ENCODE results near the gene SPATA16. TPM values are rescaled to one million over a fixed set of nuclear protein-coding genes. Genes with fewer than 3 reads are reported as not detected.
"Not testable (repeated sequence)": the region's sequence is repeated elsewhere in the genome, so short reads cannot be mapped to it uniquely, and the experiment has no call there.

Gene SPATA16, protein sequence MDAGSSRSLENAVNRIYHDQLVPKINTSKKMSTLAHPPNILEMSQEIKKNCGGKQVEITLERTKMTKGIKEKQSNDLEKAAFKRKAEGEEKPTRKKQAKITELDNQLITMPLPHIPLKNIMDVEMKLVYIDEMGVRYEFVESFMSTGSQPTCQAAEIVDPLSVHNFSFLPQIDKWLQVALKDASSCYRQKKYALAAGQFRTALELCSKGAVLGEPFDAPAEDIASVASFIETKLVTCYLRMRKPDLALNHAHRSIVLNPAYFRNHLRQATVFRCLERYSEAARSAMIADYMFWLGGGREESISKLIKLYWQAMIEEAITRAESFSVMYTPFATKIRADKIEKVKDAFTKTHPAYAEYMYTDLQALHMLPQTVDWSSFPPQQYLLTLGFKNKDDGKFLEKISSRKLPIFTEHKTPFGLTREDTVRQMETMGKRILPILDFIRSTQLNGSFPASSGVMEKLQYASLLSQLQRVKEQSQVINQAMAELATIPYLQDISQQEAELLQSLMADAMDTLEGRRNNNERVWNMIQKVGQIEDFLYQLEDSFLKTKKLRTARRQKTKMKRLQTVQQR
- total RNA-seq: not detected in 2 replicates
- long read RNA-seq: 0 reads

- Mint-ChIP-seq H3K9me3 (peaks cover 3% of the 10 kb centered on the region), H3K4me1 (peaks cover 10% of the 10 kb centered on the region), H3K27ac (ENCODE audit: unreplicated experiment) (no peak within 1 kb of the TSS), H3K27me3 (ENCODE audit: low read depth) (no peaks in the 10 kb centered on the region), H3K4me3 (no peak within 1 kb of the TSS), H3K36me3 (ENCODE audit: low read depth) (no peaks in the 10 kb centered on the region)
- no peak for DNase-seq (ENCODE audit: low read depth, low spot score)
- TF ChIP-seq, protein P1, sequence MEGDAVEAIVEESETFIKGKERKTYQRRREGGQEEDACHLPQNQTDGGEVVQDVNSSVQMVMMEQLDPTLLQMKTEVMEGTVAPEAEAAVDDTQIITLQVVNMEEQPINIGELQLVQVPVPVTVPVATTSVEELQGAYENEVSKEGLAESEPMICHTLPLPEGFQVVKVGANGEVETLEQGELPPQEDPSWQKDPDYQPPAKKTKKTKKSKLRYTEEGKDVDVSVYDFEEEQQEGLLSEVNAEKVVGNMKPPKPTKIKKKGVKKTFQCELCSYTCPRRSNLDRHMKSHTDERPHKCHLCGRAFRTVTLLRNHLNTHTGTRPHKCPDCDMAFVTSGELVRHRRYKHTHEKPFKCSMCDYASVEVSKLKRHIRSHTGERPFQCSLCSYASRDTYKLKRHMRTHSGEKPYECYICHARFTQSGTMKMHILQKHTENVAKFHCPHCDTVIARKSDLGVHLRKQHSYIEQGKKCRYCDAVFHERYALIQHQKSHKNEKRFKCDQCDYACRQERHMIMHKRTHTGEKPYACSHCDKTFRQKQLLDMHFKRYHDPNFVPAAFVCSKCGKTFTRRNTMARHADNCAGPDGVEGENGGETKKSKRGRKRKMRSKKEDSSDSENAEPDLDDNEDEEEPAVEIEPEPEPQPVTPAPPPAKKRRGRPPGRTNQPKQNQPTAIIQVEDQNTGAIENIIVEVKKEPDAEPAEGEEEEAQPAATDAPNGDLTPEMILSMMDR (conservative IDR thresholded peaks at IDR 0.05): no peak
Measured at GRCh38 chr3:173140986-173141385, at the start of gene SPATA16. SPATA16 (minus strand) TSS chr3:173141235; CDS start chr3:173117731, 23,504 bp downstream.

DNA sequence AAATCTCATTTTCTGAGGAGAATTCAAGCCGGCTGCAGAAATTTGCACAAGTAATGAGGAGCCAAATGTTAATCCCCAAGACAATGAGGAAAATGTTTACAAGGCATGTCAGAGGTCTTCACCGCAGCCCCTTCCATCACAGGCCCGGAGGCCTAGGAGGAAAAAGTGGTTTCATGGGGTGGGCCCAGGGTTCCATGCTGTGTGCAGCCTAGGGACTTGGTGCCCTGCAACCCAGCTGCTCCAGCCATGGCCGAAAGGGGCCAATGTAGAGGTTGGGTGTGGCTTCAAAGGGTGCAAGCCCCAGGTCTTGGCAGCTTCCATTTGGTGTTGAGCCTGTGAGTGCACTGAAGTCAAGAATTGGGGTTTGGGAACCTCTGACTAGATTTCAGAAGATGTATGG, 42.0 kb upstream of the SPATA16 start:
- H3K4me3 Mint-ChIP-seq; DNase-seq (ENCODE audit: low read depth, low spot score); H3K27ac Mint-ChIP-seq (ENCODE audit: unreplicated experiment); H3K4me1 Mint-ChIP-seq; H3K27me3 Mint-ChIP-seq (ENCODE audit: low read depth): not testable (repeated sequence)
- Mint-ChIP-seq H3K36me3 (ENCODE audit: low read depth) (peaks cover 10% of the 10 kb centered on the region), H3K9me3 (peaks cover 15% of the 10 kb centered on the region)

DNA sequence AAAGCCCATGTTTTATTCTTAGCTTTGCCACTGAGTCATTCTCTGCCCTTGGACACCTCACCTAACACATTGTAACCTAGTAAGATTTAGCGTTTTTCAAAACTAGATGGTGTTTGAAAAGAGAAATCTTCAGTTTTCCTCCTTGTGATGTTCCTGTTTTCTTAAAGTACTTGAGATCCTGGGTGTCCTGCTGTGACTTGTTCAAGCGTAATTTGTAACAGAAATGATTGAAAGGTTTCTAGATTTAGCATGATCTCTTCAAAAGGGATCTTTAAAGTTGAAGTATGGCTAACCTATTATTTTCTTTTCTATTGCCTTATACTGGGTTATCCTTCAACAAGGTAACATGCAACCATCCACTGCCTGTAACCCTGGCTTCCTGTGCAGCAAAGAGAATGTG, 32.6 kb upstream of the SPATA16 start:
- Mint-ChIP-seq H3K27ac (ENCODE audit: unreplicated experiment) (no peak overlapping the region), H3K9me3 (no peaks in the 10 kb centered on the region), H3K27me3 (ENCODE audit: low read depth) (no peaks in the 10 kb centered on the region), H3K4me1 (no peaks in the 10 kb centered on the region), H3K4me3 (no peak overlapping the region), H3K36me3 (ENCODE audit: low read depth) (no peaks in the 10 kb centered on the region)
- DNase-seq (ENCODE audit: low read depth, low spot score): no peak
- TF ChIP-seq, protein P1 (conservative IDR thresholded peaks at IDR 0.05): no peak

GRCh38 chr3:173159139-173159538, 18.1 kb upstream of the SPATA16 start:
- not testable (repeated sequence) for H3K36me3 Mint-ChIP-seq (ENCODE audit: low read depth); H3K27ac Mint-ChIP-seq (ENCODE audit: unreplicated experiment); H3K27me3 Mint-ChIP-seq (ENCODE audit: low read depth); DNase-seq (ENCODE audit: low read depth, low spot score); H3K4me1 Mint-ChIP-seq; H3K9me3 Mint-ChIP-seq; H3K4me3 Mint-ChIP-seq

DNA sequence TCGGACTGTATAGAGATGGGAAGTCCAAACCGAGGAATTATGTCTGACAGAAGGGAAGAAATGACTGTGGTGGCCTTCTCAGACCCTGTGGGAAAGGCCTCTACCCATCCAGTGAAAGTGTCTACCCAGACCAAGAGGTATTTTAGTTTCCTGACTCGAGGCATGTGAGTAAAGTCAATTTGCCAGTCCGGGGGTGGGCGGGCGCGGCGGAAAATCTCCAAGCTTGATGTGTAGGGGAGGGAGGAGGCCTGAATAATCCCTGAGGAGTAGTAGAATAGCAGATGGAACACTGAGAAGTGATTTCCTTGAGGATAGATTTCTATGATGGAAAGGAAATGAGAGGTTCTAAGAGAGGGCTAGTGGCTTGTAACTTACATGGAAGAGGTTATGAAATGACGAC, 15.5 kb upstream of the SPATA16 start:
- DNase-seq (ENCODE audit: low read depth, low spot score); H3K27ac Mint-ChIP-seq (ENCODE audit: unreplicated experiment); H3K27me3 Mint-ChIP-seq (ENCODE audit: low read depth); H3K36me3 Mint-ChIP-seq (ENCODE audit: low read depth); H3K9me3 Mint-ChIP-seq; H3K4me1 Mint-ChIP-seq; H3K4me3 Mint-ChIP-seq: not testable (repeated sequence)

GRCh38 chr3:173153631-173154030, 12.6 kb upstream of the SPATA16 start:
- Mint-ChIP-seq H3K9me3 (no peaks in the 10 kb centered on the region), H3K4me3 (no peak overlapping the region), H3K27ac (ENCODE audit: unreplicated experiment) (no peak overlapping the region), H3K27me3 (ENCODE audit: low read depth) (no peaks in the 10 kb centered on the region), H3K36me3 (ENCODE audit: low read depth) (no peaks in the 10 kb centered on the region), H3K4me1 (no peaks in the 10 kb centered on the region)
- TF ChIP-seq, protein P1 (conservative IDR thresholded peaks at IDR 0.05): no peak
- no peak for DNase-seq (ENCODE audit: low read depth, low spot score)

- DNase-seq (ENCODE audit: low read depth, low spot score): no peak
- Mint-ChIP-seq H3K36me3 (ENCODE audit: low read depth) (no peaks in the 10 kb centered on the region), H3K9me3 (no peaks in the 10 kb centered on the region), H3K4me3 (no peak overlapping the region), H3K27ac (ENCODE audit: unreplicated experiment) (no peak overlapping the region), H3K27me3 (ENCODE audit: low read depth) (no peaks in the 10 kb centered on the region), H3K4me1 (peaks cover 10% of the 10 kb centered on the region)
- TF ChIP-seq, protein P1 (conservative IDR thresholded peaks at IDR 0.05): no peak
Measured at GRCh38 chr3:173139420-173139819, 1.6 kb downstream of the SPATA16 start.
